ENCODE results near the gene NAA80.

DNA sequence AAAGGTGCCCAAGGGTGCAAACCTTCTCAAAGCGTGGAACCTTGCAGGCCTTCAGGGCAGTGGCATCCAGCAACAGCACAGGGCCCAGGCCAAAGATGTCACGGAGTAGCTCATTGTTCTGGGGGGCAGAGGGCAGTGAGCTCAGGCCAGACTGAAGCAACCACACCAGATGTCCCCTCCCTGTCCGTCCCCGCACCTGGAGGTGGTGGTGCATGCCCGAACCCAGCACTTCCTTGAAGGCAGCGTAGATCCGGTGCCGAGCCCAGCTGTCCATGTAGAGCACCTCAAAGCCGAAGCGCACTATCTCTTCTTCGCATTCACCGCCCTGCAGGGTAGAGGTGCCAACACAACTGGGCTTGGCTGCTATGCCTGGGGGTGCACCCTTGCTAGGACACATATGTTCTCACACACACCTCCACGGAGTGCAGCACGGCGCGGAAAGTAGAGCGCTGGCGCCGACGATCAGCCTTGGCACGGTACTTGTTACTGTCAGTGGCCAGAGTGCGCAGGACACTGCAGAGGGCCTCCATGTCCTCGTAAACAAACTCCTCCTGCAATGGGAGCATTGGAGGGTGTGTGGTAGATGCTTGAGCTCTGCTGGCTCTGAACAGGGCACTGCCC, 10.7 kb downstream of the NAA80 start:
- TF ChIP-seq POLR2AphosphoS5 (IDR thresholded peaks at IDR 0.05; ENCODE audit: borderline replicate concordance, low read depth, low read length) = no peak
- TF ChIP-seq FOXP2 (optimal IDR thresholded peaks at IDR 0.05; ENCODE audit: control extremely low read depth, extremely low read length, insufficient read depth) = no peak

All from SK-N-MC (cell line).